GM21526 (cell line): ENCODE results near the gene LRRC9.
"Not testable (repeated sequence)": the region's sequence is repeated elsewhere in the genome, so short reads cannot be mapped to it uniquely, and the experiment has no call there.

Experiments used
- ATAC-seq: cut with Tn5 transposase; IDR thresholded peaks from one replicate; pipeline ENCODE4 v1.9.1; 2021; ENCODE audit warnings: moderate library complexity; ENCODE audit not compliant: unreplicated experiment, low FRiP score

LRRC9 gene

DNA sequence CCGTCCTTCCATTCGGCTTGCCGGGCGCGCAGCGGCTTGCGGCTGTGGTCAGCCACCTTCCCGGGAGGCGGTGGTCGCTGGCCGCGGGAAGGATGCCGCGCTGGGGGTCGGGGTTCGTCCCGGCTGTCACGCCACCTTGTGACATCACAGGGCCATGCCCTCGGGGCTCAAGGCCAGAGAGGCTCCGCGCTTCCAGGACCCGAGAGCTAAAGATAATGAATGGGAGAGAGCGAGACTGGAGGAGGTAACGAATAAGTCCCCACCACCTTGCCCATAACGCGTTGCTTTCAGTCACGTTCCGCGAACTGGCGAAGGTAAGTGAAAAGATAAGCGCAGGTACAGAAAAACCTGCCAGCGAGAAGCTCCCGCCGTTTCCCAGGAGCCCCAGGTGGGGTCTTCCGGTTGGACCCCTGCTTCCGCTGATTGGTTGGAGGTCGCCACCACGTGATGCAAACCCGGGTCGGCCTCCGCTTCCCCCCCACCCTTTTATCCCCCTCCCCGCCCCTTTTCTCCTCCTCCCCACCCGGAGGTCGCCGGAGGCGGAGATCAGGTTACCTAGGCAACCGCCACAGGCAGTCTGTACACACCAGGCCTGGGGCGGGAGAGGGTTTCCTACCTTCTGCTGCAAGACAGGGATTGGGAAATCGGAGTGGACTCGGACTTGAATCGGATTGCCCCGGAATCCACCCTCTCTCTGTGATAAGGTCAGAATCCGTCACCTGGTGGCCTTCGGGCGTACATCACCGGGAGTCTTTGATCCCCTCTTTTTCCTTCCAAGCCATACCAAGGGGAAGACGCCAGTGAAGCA lies at the start of gene LRRC9:
Gene LRRC9 (plus strand): TSS at position 575 of the 808 bp plus-strand sequence.
- ATAC-seq: no peak

DNA sequence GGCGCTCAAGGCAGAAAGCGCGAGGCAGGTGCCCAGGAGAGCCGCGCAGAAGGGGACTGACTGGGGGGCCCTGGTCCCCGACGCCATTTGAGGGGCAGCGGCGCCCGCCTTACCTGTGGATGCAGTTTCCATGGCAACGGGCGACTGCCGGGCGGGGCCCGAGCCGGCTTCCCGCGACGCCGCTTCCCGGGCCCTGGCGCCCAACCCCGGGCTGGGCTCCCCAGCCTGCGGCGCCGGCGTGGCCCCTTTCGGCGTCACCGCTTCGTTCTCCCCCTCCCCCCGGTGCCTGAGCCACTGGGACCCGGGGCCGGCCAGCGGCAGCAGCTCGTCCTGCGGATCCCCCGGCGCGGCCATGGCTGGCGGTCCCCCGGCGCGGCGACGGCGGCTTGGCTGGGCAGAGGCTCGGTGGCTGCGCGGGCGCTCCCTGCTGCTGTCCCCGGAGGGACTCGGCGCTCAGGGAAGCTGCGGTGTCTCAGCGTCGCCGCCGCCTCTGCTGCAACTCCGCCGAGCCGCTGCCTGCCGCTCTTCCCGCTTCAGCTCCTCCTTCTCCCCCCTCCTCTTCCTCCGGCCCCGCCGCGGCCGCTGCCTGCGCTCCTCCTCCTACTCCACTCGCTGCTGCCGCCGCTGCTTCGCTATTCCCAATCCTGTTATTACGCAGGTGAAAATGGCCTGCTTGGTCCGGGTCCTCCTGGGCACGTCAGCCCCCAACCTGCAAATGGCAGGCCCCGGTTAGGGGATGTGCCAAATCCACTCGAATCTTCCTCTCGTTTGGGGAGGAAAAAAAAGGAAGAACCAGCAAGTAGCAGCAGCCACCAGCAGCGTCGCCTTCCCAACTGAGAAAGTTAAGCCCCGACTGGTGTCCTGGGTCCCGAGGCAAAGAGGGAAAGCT lies 49.4 kb upstream of the LRRC9 start, which contains the start of gene RTN1:
Gene RTN1 (minus strand): TSS at position 500 of the 889 bp plus-strand sequence. CDS start 146 bp downstream, at position 354.
- peak; percentile 61 for ATAC-seq

DNA sequence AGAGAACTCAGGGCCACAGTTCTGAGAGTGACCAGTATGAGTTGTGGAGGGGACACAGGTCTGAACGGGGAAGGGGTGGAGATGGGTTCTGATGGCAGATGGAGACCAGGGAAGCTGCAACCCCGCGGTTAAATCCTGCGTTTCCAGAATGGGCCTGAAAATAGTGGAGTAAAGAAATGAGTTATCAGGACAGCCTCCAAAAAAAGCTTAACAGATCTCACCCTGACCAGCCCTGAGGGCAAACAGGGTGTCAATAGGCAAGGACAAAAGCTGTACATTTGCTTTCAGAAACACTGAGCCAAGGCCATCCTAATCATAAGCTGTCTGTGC lies 48.8 kb upstream of the LRRC9 start:
- no peak for ATAC-seq

DNA sequence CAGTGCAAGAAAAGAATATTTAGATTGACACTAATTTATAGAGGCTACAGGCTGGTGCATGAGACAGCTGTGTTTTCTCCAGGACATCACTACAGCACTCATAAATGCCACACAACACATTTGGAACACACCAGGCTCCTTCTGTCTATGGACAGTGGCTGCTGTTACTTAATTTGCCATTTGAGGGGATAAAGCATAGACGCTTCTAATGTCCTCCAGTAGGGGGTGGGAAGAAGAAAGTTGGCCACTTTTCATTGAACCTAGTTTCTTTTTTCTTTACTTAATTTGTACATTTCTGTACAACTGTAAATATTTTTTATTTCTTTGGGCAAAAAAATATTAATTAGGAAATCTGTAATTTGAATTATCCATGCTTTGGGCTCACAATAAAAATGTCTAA lies 37.0 kb upstream of the LRRC9 start:
- ATAC-seq: no peak

DNA sequence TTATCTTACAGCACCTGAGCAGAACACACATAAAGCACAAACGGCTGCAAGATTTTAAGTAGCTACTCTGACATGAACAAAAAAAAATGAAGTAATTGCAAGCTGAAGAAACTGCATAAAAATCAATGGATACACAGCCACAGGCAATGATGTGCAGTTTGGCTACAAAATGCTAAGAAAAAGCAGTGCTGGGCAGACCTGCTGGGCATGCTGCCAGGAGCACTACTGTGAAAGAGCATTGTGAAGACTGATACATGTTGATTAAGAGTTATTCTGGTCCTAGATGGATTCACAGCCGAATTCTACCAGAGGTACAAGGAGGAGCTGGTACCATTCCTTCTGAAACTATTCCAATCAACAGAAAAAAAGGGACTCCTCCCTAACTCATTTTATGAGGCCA lies 29.3 kb upstream of the LRRC9 start:
- ATAC-seq: no peak

DNA sequence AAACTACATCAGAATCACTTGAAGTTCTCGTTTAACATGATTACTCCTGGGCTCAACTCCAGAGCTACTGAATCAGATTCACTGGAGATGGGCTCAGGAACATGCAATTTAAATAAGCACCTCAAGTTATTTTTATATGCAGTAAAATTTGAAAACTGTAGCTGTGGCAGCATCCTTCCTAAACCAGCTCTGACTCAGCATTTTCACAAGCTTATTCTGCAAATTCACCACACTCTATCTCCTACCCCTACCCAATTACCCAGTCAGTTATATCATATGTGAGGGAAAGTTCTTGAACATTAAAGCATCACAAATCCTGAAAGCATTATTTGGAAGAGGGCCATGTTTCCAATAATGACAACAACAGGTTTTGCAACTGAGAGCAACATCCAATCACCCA lies 24.2 kb upstream of the LRRC9 start:
- no peak for ATAC-seq

DNA sequence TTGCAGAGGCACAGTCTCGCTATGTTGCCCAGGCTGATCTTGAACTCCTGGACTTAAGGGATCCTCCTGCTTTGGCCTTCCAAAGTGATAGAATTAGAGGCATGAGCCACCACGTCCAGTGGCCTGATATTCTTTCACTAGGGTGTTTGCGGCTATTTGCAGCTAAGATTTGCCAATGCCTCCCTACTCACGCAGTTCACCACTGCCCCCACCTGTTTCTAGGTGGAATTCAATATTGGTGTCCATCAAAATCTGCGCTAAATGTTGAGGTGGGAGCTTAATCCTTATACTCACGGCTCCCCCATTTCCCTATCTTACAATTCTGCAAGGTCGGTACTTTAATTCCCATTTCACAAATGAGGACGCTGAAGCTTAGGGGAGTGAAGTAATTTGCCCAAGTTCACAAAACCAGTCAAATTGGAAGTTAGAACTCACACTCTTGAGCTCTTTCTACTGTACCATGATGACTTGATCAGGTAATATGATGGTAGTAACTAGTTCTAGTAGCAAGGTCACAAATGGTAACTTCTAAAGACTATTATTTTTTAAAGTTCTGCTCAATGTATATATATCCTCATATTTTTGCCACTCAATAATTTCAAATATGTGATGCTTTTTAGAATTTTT lies 22.1 kb upstream of the LRRC9 start:
- ATAC-seq: no peak

DNA sequence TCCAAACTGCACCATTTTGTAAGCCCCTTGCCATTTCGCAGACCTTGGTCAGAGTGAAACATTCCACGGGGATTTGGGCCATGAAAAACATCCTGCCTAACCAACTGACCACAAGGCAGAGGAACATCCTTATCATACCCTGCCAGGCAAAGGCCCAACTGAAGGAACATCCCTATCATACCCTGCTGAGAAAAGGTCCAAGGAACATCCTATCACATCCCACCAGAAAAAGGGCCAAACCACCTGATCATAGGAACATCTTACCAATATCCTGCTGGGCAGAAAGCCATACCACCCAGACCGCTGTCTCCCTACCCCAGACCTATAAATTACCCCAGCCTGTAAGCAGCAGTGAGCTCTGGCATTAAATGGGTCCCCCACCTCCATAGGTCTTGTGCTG lies 19.4 kb upstream of the LRRC9 start:
- no peak for ATAC-seq

DNA sequence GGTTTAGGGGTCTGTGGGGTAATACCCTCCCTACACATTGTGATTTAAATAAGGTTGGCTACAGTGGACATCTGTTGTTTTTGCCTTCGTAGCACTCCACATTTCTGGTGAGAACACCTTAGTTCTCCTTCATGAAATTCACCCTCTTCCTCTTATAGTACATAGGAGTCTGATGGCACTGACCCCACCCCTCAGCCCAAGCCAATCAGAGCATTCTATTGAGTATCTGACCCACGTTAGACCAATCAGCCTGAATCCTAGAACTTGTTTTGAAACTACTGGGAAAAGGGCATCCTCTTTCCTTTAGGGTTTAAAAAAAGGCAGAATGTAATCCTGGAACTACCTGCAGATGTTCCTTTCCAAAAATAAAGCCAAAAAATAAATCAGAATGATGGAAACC lies 15.8 kb upstream of the LRRC9 start:
- no peak for ATAC-seq

DNA sequence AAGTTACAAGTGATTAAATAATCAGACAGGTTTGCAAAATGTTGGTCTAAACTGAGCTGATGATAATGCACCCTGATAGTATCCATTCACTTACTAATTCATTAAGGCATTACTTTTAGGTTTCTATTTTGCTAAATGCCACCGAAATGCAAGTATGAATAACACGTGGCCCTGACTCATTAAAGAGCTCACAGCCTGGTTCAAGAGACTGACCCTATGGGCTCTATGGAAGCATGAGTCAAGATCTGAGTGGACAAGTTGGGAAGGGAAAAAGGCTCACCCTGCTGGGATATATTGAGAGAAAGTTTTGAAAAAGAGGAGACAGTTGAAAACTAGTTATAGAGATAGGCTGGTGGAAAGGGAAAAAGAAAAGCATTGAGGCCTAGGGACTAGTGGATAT lies 14.8 kb upstream of the LRRC9 start:
- no peak for ATAC-seq

DNA sequence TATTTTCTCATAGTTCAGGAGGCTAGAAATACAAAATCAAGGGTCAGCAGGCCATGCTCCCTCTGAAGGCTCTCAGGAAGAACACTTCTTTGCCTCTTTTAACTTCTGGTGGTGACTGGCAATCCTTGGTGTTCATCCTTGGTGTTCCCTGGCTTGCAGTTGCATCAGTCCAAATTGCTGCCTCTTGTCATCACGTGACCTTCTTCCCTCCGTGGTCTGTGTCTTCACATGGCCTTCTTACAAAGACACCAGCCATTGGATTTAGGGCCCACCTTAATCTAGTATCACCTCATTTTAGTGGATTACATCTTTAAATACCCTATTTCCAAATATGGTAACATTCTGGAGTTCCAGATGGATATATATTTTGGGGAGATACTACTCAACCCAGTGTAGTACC lies 7.5 kb upstream of the LRRC9 start:
- no peak for ATAC-seq

DNA sequence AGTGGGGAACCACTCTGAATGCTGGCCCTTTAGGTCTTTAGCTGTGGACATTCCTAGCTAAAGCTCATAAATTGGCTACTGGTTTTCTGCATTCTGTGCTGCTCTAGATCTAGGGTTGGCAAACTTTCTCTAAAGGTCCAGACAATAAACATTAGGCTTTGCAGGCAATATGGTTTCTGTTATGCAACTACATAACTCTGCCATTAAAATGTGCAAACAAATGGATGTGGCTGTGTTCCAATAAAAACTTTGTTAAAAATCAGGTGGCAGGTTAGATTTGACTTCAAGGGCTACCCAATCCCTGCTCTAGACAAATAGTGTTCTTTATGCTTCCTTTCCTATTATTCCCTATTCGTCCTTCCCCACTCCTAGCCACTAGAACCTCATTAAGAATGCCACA lies 6.8 kb upstream of the LRRC9 start:
- ATAC-seq: no peak

DNA sequence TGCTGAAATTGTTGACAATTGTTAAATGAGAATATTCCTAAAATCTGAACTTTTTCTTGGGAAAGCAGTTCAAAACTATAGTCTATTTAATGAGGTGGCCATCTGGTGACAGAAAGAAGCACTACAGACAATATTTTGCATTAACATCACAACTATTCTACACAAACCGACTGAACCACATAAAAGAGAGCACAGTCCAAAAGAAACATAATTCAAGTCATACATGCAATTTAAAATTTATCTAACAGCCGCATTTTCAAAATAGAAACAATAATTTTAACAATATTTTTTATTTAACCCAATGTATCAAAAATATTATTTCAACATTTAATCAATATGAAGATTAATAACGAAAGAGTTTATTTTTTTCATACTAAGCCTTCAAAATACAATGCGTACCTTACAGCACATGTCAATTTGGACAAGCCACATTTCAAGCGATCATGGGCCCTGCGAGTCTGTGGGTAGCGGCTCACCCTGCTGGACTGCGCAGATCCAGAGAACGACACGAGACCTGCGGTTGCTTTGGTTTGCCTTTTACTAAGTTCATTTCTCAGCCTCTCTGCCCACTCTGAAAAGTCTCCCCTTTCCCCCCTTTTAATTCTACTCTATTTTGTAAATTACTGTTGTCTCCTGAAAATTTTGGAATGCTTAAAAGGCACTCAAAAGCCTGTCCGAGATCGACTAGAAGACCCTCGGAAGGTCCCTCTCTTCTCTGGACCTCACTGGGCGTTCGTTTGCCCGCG lies 947 bp upstream of the LRRC9 start:
- ATAC-seq: peak; percentile 56

DNA sequence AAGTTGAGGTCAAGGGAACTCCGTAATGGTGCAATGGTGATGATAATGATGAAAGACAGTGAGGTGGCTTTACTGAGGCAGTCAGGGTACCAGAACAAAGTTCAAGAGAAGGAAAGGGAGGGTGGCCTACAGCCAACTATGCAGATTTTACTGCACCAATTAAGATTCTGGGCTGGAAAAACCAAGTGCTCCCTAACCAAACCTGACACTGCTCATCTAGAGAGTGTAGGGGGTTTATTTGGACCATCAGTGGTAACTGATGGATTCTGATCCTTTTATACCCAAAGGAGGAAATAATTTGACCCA lies 387 bp downstream of the LRRC9 start:
- ATAC-seq: no peak

DNA sequence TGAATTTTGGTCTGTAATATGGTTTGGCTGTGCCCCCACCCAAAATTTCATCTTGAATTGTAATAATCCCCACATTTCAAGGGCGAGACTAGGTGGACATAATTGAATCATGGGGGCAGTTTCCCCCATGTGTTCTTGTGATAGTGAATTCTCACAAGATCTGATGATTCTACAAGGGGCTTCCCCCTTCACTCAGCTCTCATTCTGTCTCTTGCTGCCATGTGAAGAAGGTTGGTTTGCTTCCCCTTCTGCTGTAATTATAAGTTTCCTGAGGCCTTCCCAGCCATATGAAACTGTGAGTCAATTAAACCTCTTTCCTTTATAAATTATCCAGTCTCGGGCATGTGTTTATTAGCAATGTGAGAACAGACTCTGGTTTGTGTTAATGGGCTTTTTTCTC lies 5.9 kb downstream of the LRRC9 start:
- ATAC-seq: no peak

DNA sequence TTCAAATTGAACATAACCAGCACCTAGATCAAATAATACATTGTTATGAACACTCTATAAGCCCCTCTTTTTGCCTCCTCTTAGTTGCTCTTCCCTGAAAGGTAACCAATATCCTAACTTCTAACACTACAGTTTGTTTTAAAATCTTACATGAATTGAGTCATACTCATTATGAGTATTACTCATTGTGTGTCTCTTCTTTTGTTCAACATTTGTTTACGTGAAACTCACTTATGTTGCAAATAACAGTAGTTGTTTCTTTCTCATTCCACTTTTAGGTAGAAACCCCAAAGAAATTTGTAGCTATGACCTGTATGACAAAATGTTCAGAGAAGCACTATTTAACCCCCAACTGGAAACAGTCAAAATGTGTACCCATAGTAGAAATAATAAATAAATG lies 6.6 kb downstream of the LRRC9 start:
- ATAC-seq: no peak

DNA sequence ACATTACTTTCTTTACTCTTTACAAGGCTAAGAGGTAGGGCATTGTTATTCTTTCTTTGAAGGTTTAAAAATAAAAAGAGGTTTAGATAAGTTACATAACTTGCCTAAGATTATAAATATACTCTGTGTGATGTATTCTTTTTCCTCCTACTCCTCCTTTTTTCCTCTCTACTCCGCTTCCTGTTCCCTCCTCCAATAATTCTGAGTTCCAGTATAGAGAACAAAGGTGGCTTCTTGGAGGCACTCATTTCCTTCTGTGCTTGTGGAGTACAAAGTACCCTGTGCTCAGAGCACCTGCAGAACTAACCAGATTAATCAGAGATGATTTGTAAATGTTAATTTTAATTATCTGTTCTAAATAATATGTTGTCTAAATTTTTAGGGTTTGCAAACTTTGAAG lies 11.3 kb downstream of the LRRC9 start:
- ATAC-seq: no peak

DNA sequence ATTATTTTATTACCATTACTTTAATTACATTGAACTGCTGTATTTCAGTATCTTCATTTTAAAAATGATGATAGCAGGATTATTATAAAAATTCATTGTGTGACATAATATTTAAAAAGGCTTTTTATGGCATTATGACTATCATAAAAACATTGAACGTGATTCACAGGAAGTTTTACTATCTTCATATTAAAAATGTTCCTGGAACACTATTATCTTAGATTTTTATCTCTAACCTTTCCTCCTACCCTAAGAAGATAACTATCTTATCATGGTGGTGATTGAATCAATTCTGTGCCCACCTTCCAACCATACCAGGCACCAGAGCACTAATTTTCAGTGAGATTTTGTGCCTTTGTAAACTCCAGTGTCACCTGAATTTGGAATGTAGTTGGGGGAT lies 16.2 kb downstream of the LRRC9 start:
- ATAC-seq: no peak

DNA sequence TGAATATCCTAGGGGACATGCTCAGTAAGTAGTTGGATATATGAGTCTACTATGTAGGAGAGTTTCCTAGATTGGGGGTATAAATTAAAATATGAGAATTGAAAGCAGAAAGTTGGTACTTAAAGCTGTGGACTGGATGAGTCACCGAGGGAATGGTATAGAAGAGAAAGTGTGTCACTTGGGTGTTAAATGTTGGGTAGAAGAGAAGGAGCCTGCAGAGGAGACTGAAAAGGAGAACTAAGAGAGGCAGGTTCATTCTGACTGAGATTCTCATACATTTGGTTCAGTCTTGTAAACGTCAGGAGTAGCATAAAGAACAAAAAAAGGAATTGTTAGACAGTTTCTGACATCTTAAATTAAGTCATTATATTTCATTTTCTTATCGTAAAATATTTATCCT lies 19.9 kb downstream of the LRRC9 start:
- ATAC-seq: peak; percentile 79

DNA sequence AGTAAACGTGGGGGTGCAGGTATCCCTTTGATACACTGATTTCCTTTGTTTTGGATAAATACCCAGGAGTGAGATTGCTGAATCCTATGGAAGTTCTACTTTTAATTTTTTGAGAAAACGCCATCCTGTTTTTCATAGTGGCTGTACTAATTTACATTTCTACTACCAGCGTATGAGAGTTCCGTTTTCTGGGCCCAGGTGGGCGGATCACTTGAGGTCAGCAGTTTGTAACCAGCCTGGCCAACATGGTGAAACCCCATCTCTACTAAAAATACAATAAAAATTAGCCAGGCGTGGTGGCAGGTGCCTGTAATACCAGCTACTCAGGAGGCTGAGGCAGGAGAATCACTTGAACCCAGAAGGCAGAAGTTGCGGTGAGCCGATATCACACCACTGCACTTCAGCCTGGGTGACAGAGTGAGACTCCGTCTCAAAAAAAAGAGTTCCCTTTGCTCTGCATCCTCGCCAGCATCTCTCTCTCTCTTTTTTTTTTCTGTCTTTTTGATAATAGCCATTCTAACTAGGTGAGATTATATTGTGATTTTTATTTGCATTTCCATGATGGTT lies 22.4 kb downstream of the LRRC9 start:
- ATAC-seq: not testable (repeated sequence)

DNA sequence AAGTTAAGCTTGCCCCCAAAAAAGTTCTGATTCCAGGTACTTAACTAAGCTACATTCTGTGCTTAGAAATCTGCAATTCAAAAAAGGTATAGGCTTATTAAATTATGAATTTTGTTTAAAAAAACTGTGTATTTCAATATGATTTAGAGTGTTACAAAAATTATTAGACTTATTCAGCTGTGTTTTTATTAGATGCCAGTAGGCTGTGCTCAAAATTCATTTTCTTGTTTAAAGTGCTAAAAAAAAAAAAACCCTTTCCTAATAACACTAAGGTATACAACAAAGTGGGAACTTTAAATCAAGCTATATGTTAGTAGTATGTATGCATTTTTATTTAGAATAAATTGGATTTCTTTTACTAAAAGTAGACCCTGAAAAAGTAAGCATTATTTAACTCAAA lies 25.0 kb downstream of the LRRC9 start:
- ATAC-seq: no peak
